Myocyte (in vitro differentiated cells): Measurements from ENCODE around the gene BMP6. TPM values are rescaled to one million over a fixed set of nuclear protein-coding genes. Genes with fewer than 3 reads are reported as not detected.

Experiments used
- DNase-seq: peaks from one replicate; pipeline ENCODE4 v3.0.0-alpha.2; 2012; ENCODE audit warnings: low read depth
- total RNA-seq: library from RNA; depleted of rRNA; stranded (reverse); fragments of >200 nt; gene quantifications from 2 replicates; pipeline ENCODE4 v1.2.3, GENCODE V29; 2014

The BMP6 gene
- total RNA-seq, 1 donor from 2014 or later, result 0.19 TPM

GRCh38 chr6:7901780-7902179, 175.9 kb downstream of the BMP6 start:
- DNase-seq, result no peak

GRCh38 chr6:7902221-7902620, 176.3 kb downstream of the BMP6 start:
- no peak for DNase-seq

GRCh38 chr6:7902867-7903266, 177.0 kb downstream of the BMP6 start:
- no peak for DNase-seq

GRCh38 chr6:7903673-7904072, 177.8 kb downstream of the BMP6 start:
- peak; percentile 17 for DNase-seq

GRCh38 chr6:7904654-7905319, 178.9 kb downstream of the BMP6 start:
- no peak for DNase-seq

DNA sequence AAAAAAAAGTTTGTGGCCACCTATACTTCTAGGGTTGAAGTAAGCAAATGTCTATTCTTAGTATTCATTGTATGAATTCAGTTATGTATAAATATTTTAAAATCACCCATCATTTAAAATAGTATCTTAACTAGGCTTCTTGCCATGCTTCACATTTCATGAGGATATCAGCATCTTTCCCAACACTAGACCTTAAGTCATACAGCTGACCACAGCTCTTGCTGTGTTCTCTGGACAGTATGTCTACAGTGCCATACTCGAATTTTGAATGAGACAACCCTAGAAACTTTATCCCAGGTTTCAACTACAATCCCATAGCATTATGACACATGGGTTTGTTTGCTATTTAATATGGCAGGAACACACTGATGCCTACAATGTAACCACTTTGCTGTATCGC, 179.5 kb downstream of the BMP6 start:
- no peak for DNase-seq

DNA sequence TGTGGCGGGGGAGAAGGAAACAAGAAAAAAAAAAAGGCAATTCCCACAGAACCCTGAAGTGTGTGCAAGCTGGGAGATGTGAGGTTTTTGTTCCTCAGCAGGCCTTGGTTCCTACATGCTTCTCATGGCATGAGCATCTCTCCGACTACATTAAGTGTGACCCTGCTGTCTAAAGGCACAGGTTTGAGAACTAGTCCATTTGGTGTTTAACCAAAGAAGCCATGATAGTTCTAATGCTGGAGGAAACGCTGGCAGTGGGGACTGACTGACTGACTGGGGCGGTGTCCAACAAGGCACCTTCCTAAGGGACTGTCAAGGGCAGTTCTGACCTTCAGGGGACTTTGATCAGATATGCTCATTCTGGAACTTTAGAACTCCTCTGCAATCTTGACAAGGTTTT, 180.8 kb downstream of the BMP6 start:
- no peak for DNase-seq

DNA sequence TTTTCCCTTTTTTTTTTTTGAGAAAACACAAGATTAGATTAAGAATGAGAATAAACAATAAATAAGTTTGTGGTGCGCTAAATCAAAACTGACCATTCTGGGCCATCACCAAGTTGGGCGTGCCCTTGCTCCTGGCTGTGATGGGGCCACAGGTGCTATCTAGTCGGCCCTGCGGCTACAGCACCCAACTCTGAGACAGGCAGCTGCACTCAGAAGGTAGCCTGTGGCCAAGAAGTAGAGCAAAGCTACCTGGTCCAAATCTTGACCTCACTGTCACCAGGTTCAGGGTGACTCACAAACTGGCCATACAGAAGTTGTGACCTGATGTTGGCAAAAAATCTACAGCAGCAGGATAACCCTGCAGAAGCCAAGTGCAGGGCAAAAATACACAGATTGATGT, 181.3 kb downstream of the BMP6 start:
- no peak for DNase-seq

DNA sequence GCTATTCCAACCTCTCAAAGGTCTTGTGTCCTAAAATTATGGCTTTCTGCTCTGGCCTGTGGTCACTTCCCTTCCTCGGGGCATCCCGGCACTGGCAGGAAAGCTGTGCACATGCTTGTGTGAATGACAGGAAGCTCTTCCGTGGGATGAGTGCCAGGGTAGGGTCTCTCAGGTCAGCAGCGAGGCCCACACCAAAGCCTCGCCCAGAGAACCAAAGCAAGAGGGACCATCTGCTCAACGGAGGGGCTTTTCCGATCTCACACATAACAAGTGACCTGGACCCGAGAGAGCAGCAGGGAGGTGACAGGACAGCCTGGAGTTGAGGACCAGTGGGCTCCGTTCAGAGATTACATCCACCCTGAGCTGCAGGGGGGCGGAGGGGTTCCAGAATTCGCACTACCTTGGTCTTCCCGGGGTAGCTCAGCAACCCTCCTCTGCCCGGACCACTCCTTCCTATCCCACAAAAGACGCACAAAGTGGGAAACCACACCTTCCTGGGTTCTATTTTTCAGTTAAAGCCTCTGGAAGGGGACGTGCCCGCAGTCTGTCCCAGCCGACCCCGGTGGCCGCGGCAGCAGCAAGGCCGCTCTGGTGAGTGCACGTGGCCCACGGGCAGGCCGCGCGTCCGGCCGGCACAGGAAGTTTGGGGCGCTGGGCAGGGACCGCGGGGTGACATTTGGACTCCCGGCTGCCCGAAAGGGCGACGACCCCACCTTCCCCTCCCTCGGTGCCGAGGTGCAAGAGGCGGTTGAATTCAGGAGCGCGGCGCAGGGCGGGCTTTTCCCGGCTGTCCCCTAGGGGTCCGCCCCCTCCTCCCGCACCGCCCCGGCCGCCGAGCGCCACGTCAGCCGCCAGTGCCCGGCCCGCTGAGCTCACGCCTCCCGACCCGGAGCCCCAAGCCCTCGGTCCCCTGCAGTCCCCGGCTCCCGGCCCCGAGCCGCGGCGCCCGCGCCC, 183.7 kb downstream of the BMP6 start:
- DNase-seq, result peak; percentile 52

GRCh38 chr6:7910298-7910653, 184.4 kb downstream of the BMP6 start:
- DNase-seq, result no peak

DNA sequence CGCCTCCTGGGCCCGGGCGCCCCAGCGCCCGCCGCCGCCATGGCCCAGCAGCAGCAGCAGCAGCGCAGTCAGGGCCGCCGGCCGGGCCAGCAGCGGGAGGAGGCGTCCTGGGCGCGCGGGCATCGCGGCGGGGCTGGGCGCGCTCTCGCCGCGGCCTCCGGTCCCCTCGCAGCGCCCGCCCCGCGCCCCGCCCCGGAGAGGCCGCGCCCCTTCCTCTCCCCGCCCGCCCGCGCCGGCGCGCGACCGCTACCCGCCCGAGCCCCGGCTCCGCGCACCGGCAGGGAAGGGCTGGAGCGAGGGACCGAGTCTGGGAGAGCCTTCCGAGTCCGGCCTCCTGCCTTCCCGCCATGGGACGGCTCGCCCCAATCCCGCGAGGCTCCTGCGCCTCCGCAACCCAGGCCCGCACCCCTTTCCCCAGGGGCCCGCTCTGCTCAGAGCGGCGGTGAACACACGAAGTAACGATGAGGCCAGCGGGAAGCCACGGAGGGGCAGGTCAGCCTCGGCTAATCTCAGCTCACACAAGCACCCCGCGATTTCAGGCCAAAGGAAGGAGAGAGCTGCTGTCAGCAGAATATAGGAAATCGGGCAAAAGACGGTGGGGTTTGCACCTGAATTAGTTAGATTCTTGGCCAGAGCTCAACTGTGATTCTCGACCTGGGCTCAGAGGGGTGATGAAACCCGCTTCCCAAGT, 184.9 kb downstream of the BMP6 start, which contains the start of gene TXNDC5:
TSS of gene TXNDC5 (minus strand) at position 135 of the 691 bp plus-strand sequence. CDS start at position 123, 12 bp downstream.
- peak; percentile 82 for DNase-seq

DNA sequence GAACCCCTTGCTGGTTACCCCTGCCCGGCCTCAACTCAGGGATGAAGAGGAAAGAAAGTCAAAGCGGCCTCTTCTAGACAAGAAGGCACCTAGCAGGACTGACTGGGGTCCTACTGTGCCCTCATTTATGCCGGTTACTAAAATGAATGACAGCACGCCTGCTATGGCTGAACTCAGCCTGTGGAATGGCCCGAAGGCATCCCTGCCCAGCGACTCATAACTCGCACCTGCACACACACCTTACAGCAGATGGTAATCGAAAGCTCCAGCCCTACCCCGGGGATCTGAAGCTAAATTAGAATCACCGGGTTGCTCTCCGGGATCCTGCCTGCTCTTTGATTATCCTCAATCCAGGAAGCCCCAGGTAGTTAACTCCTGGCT, 185.4 kb downstream of the BMP6 start:
- no peak for DNase-seq

DNA sequence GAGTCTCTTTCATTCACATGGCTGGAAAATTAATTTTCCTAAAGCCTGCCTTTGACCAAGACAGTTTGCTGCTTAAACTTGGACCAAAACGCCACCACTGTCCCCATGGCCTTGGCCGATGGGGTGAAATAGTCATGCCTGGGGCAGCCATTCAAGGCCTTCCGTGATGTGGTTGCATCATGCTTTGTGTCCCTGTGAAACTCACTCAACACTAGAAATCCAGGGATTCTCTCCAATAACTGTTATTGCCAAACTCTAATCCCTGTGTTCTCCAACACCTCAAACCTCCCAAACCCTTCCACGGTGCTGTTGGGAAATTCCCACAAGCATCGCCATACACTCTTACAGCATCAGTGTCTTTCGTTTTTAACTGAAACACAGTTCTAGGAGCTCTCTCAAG, 186.1 kb downstream of the BMP6 start:
- no peak for DNase-seq

GRCh38 chr6:7912736-7913517, 187.0 kb downstream of the BMP6 start:
- DNase-seq, result no peak

GRCh38 chr6:7914311-7914710, 188.4 kb downstream of the BMP6 start:
- no peak for DNase-seq

- peak; percentile 22 for DNase-seq
These were observed 189.3 kb downstream of the BMP6 start for GRCh38 chr6:7914991-7915789.

DNA sequence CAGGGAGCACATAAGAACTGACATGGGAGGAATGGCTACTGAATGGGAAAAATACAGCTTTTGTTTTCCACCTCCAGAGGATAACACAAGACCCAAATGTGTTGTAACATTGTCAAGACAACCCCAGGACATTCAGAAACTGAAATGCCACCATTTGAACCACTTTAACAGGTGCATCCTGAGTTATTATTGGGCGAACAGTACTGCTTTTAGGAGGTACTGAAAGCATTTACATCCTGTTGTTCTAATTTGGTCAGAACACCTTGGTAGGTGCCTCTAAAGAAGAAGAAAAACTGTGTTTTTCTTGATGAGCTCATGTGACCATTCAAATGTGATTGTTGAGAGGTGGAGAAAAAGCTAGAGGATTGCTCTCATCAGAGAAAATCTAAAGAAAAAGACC, 191.1 kb downstream of the BMP6 start:
- DNase-seq, result no peak

- DNase-seq, result no peak
These were observed 191.8 kb downstream of the BMP6 start for GRCh38 chr6:7917729-7918128.

GRCh38 chr6:7918403-7918802, 192.5 kb downstream of the BMP6 start:
- no peak for DNase-seq

- DNase-seq, result no peak
These were observed 194.0 kb downstream of the BMP6 start for GRCh38 chr6:7919871-7920270.
